NK-92 treated with Interleukin-12 subunit alpha and Interleukin-12 subunit beta, amount 100 ng/mL, for 24 hours (cell line): ENCODE data around the gene NTF3.
"Not testable (repeated sequence)": the region's sequence is repeated elsewhere in the genome, so short reads cannot be mapped to it uniquely, and the experiment has no call there.

ENCODE experiments used
- DNase-seq: peaks from one replicate; lab custom pipeline; 2025; lab: John Stamatoyannopoulos, UW

Gene NTF3

DNA sequence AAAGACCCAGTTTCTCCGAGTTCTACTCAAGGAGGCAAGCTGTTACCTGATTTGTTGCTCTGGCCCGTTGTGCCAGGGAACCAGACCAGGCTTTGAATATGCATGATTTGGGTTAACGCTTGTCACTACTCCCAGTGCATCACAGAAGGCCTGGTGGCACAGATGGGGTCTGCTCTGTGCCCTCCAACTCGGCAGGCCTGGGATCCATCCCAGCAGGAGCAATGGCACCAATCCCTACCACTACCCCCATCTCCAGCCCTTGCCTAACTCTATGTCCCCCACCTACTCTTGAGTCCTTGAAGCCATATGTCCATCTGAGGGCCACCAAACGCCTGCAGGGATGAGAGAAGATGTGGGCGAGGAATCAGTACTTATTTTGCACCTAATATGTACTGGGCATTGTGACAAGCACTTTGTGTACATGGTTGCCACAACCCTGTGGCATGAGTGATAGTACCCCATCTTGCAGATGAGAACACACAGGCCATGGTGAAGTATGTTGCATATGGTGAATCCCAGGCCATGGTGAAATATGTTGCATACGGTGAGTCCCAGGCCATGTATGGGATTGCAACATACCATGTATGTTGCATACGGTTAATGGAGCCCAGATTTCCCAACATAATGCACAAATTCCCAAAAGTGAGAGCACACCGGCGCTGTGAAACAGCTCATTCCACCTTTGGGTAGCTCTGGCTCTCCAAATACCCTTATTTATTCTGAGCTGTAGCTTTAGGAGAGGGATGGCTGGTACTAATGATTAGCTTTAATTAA, 102.7 kb downstream of the NTF3 start:
- no peak for DNase-seq

DNA sequence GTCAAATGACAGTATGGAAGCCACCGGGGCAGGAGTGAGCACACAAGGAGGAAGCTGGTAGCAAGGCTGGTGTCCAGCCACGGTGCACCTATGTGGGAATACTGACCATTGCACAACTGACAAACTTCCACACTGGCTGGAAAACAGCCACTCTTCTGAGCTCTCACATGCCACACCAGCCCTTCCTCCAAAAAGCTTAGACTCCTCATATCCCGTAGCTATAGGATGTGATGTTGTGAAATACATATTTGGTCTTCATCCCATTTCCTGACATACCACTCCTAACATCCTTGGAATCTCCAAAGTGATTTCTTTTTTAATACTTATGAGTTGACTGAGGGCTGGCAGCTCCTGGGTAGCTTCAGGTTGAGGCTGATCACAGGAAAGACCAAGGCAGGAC, 103.6 kb downstream of the NTF3 start:
- DNase-seq: no peak

DNA sequence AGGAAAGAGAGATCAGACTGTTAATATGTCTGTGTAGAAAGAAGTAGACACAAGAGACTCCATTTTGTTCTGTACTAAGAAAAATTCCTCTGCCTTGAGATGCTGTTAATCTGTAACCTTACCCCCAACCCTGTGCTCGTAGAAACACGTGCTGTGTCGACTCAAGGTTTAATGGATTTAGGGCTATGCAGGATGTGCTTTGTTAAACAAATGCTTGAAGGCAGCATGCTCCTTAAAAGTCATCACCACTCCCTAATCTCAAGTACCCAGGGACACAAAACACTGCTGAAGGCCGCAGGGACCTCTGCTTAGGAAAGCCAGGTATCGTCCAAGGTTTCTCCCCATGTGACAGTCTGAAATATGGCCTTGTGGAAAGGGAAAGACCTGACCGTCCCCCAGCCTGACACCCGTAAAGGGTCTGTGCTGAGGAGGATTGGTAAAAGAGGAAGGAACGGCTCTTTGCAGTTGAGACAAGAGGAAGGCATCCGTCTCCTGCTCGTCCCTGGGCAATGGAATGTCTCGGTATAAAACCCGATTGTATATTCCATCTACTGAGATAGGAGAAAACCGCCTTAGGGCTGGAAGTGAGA, 105.2 kb downstream of the NTF3 start:
- DNase-seq: not testable (repeated sequence)

DNA sequence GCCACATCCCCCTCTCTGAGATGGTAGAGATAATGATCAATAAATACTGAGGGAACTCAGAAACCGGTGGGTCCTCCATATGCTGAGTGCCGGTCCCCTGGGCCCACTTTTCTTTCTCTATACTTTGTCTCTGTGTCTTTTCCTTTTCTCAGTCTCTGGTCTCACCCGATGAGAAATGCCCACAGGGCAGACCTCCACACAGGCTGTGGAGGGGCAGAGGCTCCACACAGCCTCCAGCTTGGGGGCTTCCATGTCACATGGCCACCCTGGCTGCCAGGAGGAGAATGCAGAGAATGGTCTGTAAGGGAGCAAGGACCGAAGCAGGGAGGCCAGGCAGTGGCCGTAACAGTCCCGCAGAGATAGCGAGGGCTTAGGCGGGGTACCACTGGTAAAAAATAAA, 105.9 kb downstream of the NTF3 start:
- DNase-seq: no peak
